H1 (cell line): Measurements from ENCODE around the gene CHRDL2.

Experiments
- ASH2L ChIP-seq: fragments of 200-600, 300-600 bp; sonication (generic); IDR thresholded peaks from one replicate; pipeline ENCODE4 v1.7.1; 2017; ENCODE audit warnings: low read length
- BCL11A ChIP-seq, 2 experiments: IDR thresholded peaks; one replicate each; pipeline ENCODE4 v1.6.1; 2011; ENCODE audit warnings: low read depth in 2 of 2, low read length in 2 of 2, mild to moderate bottlenecking in 2 of 2
- CHD1 ChIP-seq: IDR thresholded peaks from 2 replicates; pipeline ENCODE4 v1.6.1; 2012; ENCODE audit warnings: low read depth, low read length, improper control_type of control experiment
- CHD2 ChIP-seq: IDR thresholded peaks from 2 replicates; pipeline ENCODE4 v1.6.1; 2012; ENCODE audit warnings: low read length, improper control_type of control experiment
- CTCF ChIP-seq, 3 experiments: IDR thresholded peaks; 1 replicate in 2 of 3; 2 replicates in 1 of 3; pipeline versions ENCODE4 v1.5.1 to v1.6.1; 2011; ENCODE audit warnings: low read length in 3 of 3, mild to moderate bottlenecking in 3 of 3, inconsistent platforms in 2 of 3, low read depth in 1 of 3, moderate library complexity in 1 of 3; ENCODE audit not compliant: insufficient read depth in 1 of 3; ENCODE audit errors: control extremely low read depth in 1 of 3
- EP300 ChIP-seq, 2 experiments: IDR thresholded peaks; 1 replicate in 1 of 2; 2 replicates in 1 of 2; pipeline ENCODE4 v1.6.1; 2011 to 2012; ENCODE audit warnings: low read depth in 2 of 2, low read length in 2 of 2, mild to moderate bottlenecking in 2 of 2, borderline replicate concordance in 1 of 2, inconsistent platforms in 1 of 2, moderate library complexity in 1 of 2
- FOSL1 ChIP-seq: IDR thresholded peaks from 2 replicates; pipeline ENCODE4 v1.6.1; 2011; ENCODE audit warnings: mild to moderate bottlenecking, low read depth, low read length, moderate library complexity; ENCODE audit not compliant: insufficient read depth
- MAX ChIP-seq: IDR thresholded peaks from 2 replicates; pipeline ENCODE4 v1.6.1; 2012; ENCODE audit warnings: inconsistent platforms
- POLR2AphosphoS5 ChIP-seq: IDR thresholded peaks from 2 replicates; pipeline ENCODE4 v1.6.1; 2011; ENCODE audit warnings: low read depth, low read length
- RAD21 ChIP-seq, 2 experiments: IDR thresholded peaks in 1 of 2; conservative IDR thresholded peaks in 1 of 2; 2 replicates each; pipeline ENCODE4 v1.6.1; 2011; ENCODE audit warnings: low read depth in 2 of 2, low read length in 2 of 2, improper control_type of control experiment in 1 of 2, inconsistent platforms in 1 of 2, mild to moderate bottlenecking in 1 of 2, moderate library complexity in 1 of 2
- YY1 ChIP-seq: IDR thresholded peaks from 2 replicates; pipeline ENCODE4 v1.6.1; 2011; ENCODE audit warnings: low read depth, mild to moderate bottlenecking, low read length

- TF ChIP-seq CHD2 (no peak), CHD1 (no peak), MAX (no peak), CTCF (IDR thresholded peaks at IDR 0.05; ENCODE audit: control extremely low read depth in 1 of 3, insufficient read depth in 1 of 3, low read depth in 1 of 3, low read length in 3 of 3) (no peak), EP300 (IDR thresholded peaks at IDR 0.05; ENCODE audit: borderline replicate concordance in 1 of 2, low read depth in 2 of 2, low read length in 2 of 2) (no peak), ASH2L (no peak), POLR2AphosphoS5 (no peak), RAD21 (IDR thresholded peaks at IDR 0.05 in 1 of 2, conservative IDR thresholded peaks at IDR 0.05 in 1 of 2; ENCODE audit: low read depth in 2 of 2, low read length in 2 of 2) (no peak), YY1 (no peak), FOSL1 (no peak), BCL11A (IDR thresholded peaks at IDR 0.05; ENCODE audit: low read depth in 2 of 2, low read length in 2 of 2) (no peak)
Observed at GRCh38 chr11:74662487-74663103, 68.6 kb downstream of the CHRDL2 start.
